Neural crest cell (in vitro differentiated cells): ENCODE measurements around the gene CNTNAP2. TPM values are rescaled to one million over a fixed set of nuclear protein-coding genes. Genes with fewer than 3 reads are reported as not detected.
"Not testable (repeated sequence)": the region's sequence is repeated elsewhere in the genome, so short reads cannot be mapped to it uniquely, and the experiment has no call there.

Source experiments
- DNase-seq: peaks from one replicate; pipeline ENCODE4 v3.0.0; 2021; ENCODE audit warnings: low read depth, mixed read lengths, low spot score
- H3K27ac Mint-ChIP-seq: one replicate; pipeline ENCODE4 v1.8.0; 2021; ENCODE audit warnings: mild to moderate bottlenecking, mixed read lengths; ENCODE audit not compliant: unreplicated experiment
- H3K27me3 Mint-ChIP-seq: 2 replicates; pipeline ENCODE4 v1.8.0; 2021; ENCODE audit warnings: low read depth, mild to moderate bottlenecking, mixed read lengths
- H3K36me3 Mint-ChIP-seq: 2 replicates; pipeline ENCODE4 v1.8.0; 2021; ENCODE audit warnings: low read depth, mild to moderate bottlenecking, mixed read lengths
- H3K4me1 Mint-ChIP-seq: 2 replicates; pipeline ENCODE4 v1.8.0; 2021; ENCODE audit warnings: mixed read lengths
- H3K4me3 Mint-ChIP-seq: one replicate; pipeline ENCODE4 v1.8.0; 2021; ENCODE audit warnings: mild to moderate bottlenecking, mixed read lengths
- H3K9me3 Mint-ChIP-seq: 2 replicates; pipeline ENCODE4 v1.8.0; 2021; ENCODE audit warnings: mixed read lengths
- CTCF ChIP-seq: fragments of 200-600 bp; sonication (generic); conservative IDR thresholded peaks from 2 replicates; pipeline ENCODE4 v1.5.0; 2021; ENCODE audit warnings: antibody characterized with exemption, mild to moderate bottlenecking
- total RNA-seq: library from RNA; stranded (reverse); gene quantifications from 2 replicates; pipeline ENCODE4 v1.2.1, GENCODE V29; 2021

Gene CNTNAP2
- total RNA-seq, 1 donor from 2014 or later: 12.9 TPM

GRCh38 chr7:148437043-148437442, 2320.4 kb downstream of the CNTNAP2 start:
- no peak overlapping the region for H3K4me3 Mint-ChIP-seq
- H3K9me3 Mint-ChIP-seq: no peaks in the 10 kb centered on the region
- no peaks in the 10 kb centered on the region for H3K36me3 Mint-ChIP-seq
- DNase-seq: no peak
- TF ChIP-seq CTCF: no peak
- H3K4me1 Mint-ChIP-seq: no peaks in the 10 kb centered on the region
- H3K27me3 Mint-ChIP-seq: no peaks in the 10 kb centered on the region
- no peak overlapping the region for H3K27ac Mint-ChIP-seq

DNA sequence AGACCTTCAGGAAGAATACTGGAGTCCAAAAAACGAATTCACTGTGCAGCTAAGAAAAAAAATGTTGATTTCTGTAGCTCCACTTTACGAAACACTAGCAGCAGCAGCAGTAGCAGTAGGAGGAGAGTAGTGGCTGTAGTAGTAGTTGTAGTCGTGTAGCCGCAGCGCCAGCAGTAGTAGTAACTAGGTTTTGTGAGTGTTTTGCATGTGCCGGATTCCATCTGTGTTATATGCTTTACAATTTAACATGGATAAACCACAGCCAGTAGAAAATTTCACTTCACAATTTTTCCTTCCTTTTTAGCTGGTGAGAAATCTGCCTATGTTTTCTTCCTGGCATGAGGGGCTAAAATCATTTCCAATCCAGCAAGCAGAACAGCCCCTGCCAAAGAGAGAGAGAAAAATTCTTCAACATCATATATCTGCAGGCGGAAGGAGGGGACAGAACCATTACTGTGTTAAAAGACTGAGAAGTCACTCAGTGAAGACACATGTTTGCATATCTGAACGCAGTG, 2325.6 kb downstream of the CNTNAP2 start:
- Mint-ChIP-seq H3K27ac (no peak overlapping the region), H3K4me1 (no peaks in the 10 kb centered on the region), H3K9me3 (no peaks in the 10 kb centered on the region), H3K36me3 (peaks cover 8% of the 10 kb centered on the region), H3K4me3 (no peak overlapping the region), H3K27me3 (no peaks in the 10 kb centered on the region)
- DNase-seq: no peak
- TF ChIP-seq CTCF: no peak

DNA sequence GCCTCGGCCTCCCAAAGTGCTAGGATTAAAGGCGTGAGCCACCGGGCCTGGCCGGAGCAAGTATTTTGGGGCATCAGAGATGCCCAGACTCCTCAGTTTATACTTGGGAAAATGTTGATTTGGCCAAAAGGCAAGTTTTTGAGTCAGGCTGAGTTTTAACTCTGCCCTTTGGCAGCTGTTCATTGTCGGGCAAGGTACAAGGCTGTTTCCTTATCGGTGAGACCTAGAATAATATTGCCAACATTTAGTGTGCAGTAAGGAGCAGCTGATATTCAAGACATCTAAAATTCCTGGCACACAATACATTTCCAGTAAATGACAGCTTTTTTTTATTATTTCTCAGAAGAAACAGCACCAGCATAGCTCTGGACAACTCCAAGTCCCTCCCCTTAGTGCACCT, 2326.3 kb downstream of the CNTNAP2 start:
- TF ChIP-seq CTCF: no peak
- DNase-seq: no peak
- Mint-ChIP-seq H3K4me1 (no peaks in the 10 kb centered on the region), H3K36me3 (peaks cover 8% of the 10 kb centered on the region), H3K27ac (no peak overlapping the region), H3K27me3 (no peaks in the 10 kb centered on the region), H3K9me3 (no peaks in the 10 kb centered on the region), H3K4me3 (no peak overlapping the region)

DNA sequence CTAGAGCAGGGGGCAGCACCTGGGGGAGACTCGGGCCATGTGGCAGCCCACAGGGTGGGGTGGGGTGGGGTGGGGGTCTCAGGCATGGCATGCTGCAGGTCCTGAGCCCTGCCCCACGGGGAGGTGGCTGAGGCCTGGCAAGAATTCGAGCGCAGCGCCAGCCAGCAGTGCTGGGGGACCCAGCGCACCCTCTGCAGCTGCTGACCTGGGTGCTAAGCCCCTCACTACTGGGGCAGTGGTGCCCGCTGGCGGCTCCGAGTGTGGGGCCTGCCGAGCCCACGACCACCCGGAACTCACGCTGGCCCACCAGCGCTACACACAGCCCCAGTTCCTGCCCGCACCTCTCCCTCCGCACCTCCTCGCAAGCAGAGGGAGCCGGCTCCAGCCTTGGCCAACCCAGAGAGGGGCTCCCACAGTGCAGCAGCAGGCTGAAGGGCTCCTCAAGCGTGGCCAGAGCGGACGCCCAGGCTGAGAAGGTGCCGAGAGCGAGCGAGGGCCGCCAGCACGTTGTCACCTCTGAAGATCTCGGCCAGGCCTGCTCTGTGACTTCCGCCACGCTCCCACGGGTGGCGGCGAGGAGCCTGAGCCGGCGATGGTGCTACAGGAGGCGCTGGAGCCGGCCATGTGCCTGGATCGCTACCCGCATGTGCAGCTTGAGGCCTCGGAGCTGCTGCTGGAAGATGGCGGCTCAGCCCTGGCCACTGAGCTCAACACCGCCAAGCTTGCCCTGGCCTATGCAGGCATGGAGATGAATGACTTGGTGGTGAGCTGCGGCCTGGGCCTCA, 2328.9 kb downstream of the CNTNAP2 start:
- Mint-ChIP-seq H3K27ac (no peak overlapping the region), H3K27me3 (no peaks in the 10 kb centered on the region), H3K4me3 (no peak overlapping the region), H3K36me3 (peaks cover 8% of the 10 kb centered on the region), H3K9me3 (no peaks in the 10 kb centered on the region), H3K4me1 (no peaks in the 10 kb centered on the region)
- DNase-seq: no peak
- TF ChIP-seq CTCF: no peak

- H3K4me3 Mint-ChIP-seq: no peak overlapping the region
- no peaks in the 10 kb centered on the region for H3K9me3 Mint-ChIP-seq
- H3K36me3 Mint-ChIP-seq: peaks cover 8% of the 10 kb centered on the region
- no peaks in the 10 kb centered on the region for H3K4me1 Mint-ChIP-seq
- no peaks in the 10 kb centered on the region for H3K27me3 Mint-ChIP-seq
- no peak overlapping the region for H3K27ac Mint-ChIP-seq
- no peak for TF ChIP-seq CTCF
- no peak for DNase-seq
Measured at GRCh38 chr7:148447221-148447849, 2330.7 kb downstream of the CNTNAP2 start.

GRCh38 chr7:148451526-148451925, 2334.9 kb downstream of the CNTNAP2 start:
- H3K4me3 Mint-ChIP-seq, H3K4me1 Mint-ChIP-seq, H3K27me3 Mint-ChIP-seq, H3K36me3 Mint-ChIP-seq, DNase-seq, H3K9me3 Mint-ChIP-seq, H3K27ac Mint-ChIP-seq: not testable (repeated sequence)
